ENCODE data around the gene EIF2B4.

DNA sequence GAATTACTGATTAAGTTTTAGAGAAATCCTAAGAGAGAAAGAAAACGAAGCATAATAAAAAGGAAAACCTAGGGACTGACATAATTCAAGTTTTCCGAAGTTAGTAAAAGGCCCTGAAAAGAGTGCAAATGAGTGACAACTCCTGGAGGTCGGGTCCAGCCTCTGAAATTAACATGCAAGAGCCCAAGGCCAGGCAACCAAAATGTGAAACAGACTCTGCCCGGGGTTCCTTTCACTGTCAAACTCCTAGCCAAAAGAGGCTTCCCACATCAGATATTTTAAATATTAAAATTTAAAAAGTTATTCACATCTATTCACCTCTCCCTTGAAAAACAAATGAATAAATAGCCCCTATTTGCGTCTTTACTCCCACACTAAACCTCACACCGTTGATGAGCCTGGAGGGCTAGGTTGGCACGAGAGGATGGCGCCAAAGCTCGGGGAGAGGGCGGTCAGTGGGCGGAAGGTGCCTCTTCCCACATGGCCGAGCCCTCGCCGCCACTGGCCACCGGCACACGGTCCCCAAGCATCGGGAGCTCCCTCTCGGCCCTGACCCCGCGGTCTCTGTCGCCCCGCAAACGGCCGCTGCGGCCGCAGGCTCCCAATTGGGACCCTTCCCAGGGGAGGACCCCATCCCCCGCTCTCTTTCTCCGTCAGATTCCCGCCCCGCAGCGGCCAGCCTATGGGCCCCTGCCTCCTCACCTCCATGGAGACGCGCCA, 38.6 kb upstream of the EIF2B4 start:
- TF ChIP-seq POLR2A (IDR thresholded peaks at IDR 0.05): no peak
- TF ChIP-seq, protein P1, sequence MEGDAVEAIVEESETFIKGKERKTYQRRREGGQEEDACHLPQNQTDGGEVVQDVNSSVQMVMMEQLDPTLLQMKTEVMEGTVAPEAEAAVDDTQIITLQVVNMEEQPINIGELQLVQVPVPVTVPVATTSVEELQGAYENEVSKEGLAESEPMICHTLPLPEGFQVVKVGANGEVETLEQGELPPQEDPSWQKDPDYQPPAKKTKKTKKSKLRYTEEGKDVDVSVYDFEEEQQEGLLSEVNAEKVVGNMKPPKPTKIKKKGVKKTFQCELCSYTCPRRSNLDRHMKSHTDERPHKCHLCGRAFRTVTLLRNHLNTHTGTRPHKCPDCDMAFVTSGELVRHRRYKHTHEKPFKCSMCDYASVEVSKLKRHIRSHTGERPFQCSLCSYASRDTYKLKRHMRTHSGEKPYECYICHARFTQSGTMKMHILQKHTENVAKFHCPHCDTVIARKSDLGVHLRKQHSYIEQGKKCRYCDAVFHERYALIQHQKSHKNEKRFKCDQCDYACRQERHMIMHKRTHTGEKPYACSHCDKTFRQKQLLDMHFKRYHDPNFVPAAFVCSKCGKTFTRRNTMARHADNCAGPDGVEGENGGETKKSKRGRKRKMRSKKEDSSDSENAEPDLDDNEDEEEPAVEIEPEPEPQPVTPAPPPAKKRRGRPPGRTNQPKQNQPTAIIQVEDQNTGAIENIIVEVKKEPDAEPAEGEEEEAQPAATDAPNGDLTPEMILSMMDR (IDR thresholded peaks at IDR 0.05): no peak
- TF ChIP-seq POLR2AphosphoS5 (IDR thresholded peaks at IDR 0.05): no peak
- no peak for TF ChIP-seq EP300 (IDR thresholded peaks at IDR 0.05)

All from suprapubic skin (tissue), 4 donors.